ENCODE results near the gene TMEM59L.

DNA sequence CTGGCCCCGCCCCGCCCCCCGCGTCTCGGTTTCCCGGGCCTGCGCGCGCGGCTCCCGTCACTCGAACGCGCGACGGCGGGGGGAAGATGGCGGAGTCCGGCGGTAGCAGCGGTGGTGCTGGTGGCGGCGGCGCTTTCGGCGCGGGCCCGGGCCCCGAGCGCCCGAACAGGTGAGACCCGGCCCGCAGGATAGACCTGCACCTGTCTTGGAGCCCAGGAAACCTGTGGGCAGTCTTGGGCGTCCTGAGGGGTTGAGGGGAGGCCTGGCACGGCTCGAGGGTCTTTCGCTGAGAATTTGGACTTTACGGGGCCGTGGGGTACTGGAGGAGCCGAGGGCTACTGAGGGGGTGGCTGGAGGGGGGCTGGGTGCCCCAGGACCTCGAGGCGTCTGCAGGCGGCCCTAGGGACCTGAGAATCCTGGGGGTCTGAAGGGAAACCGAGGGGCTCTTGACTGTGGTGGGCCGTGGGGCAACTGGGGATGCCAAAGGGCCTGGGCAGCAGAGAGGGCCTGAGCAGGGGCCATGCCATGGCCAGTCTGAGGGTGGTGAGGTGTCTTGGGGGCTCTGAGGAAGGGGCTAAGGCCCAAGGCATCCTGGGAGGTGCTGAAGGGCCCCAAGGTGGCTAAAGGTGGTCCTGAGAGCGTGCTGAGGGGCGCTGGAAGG lies 24.4 kb downstream of the TMEM59L start, which contains the start of gene KLHL26:
- TF ChIP-seq CTCF (IDR thresholded peaks at IDR 0.05) (no peak), POLR2A (IDR thresholded peaks at IDR 0.05) (no peak)
